Measurements from ENCODE around the gene KLHL10.
"Not testable (repeated sequence)": the region's sequence is repeated elsewhere in the genome, so short reads cannot be mapped to it uniquely, and the experiment has no call there.

KLHL10 gene

GRCh38 chr17:41816637-41817320, 20.8 kb upstream of the KLHL10 start:
- H3K9ac ChIP-seq (ENCODE audit: low read depth, low read length) = no peak overlapping the region
- H3K36me3 ChIP-seq (ENCODE audit: control insufficient read depth, insufficient read depth, low read length) = peaks cover 36% of the 10 kb centered on the region
- no peaks in the 10 kb centered on the region for H3K27me3 ChIP-seq (ENCODE audit: control insufficient read depth, insufficient read depth, low read length)
- no peak overlapping the region for H3K4me3 ChIP-seq (ENCODE audit: low read depth, low read length)
- peaks cover 23% of the 10 kb centered on the region for H3K4me1 ChIP-seq (ENCODE audit: control insufficient read depth, insufficient read depth, low read length)
- no peak overlapping the region for H3K27ac ChIP-seq (ENCODE audit: low read depth, low read length)
- no peaks in the 10 kb centered on the region for H3K9me3 ChIP-seq (ENCODE audit: control insufficient read depth, insufficient read depth, low read length)

- Histone ChIP-seq H3K36me3 (ENCODE audit: control insufficient read depth, insufficient read depth, low read length) (peaks cover 44% of the 10 kb centered on the region), H3K27ac (ENCODE audit: low read depth, low read length) (no peak overlapping the region), H3K4me1 (ENCODE audit: control insufficient read depth, insufficient read depth, low read length) (peaks cover 23% of the 10 kb centered on the region), H3K9me3 (ENCODE audit: control insufficient read depth, insufficient read depth, low read length) (no peaks in the 10 kb centered on the region), H3K9ac (ENCODE audit: low read depth, low read length) (no peak overlapping the region), H3K4me3 (ENCODE audit: low read depth, low read length) (no peak overlapping the region), H3K27me3 (ENCODE audit: control insufficient read depth, insufficient read depth, low read length) (no peaks in the 10 kb centered on the region)
Measured at GRCh38 chr17:41818024-41818423, 19.6 kb upstream of the KLHL10 start.

- Histone ChIP-seq H3K27me3 (ENCODE audit: control insufficient read depth, insufficient read depth, low read length) (no peaks in the 10 kb centered on the region), H3K36me3 (ENCODE audit: control insufficient read depth, insufficient read depth, low read length) (peaks cover 62% of the 10 kb centered on the region), H3K4me1 (ENCODE audit: control insufficient read depth, insufficient read depth, low read length) (peaks cover 11% of the 10 kb centered on the region), H3K4me3 (ENCODE audit: low read depth, low read length) (no peak overlapping the region), H3K9ac (ENCODE audit: low read depth, low read length) (no peak overlapping the region), H3K9me3 (ENCODE audit: control insufficient read depth, insufficient read depth, low read length) (no peaks in the 10 kb centered on the region), H3K27ac (ENCODE audit: low read depth, low read length) (no peak overlapping the region)
Measured at GRCh38 chr17:41821776-41822175, 15.8 kb upstream of the KLHL10 start.

GRCh38 chr17:41822216-41823140, 15.1 kb upstream of the KLHL10 start:
- H3K9me3 ChIP-seq (ENCODE audit: control insufficient read depth, insufficient read depth, low read length) = no peaks in the 10 kb centered on the region
- H3K27ac ChIP-seq (ENCODE audit: low read depth, low read length) = no peak overlapping the region
- peaks cover 66% of the 10 kb centered on the region for H3K36me3 ChIP-seq (ENCODE audit: control insufficient read depth, insufficient read depth, low read length)
- H3K27me3 ChIP-seq (ENCODE audit: control insufficient read depth, insufficient read depth, low read length) = no peaks in the 10 kb centered on the region
- H3K4me3 ChIP-seq (ENCODE audit: low read depth, low read length) = no peak overlapping the region
- H3K4me1 ChIP-seq (ENCODE audit: control insufficient read depth, insufficient read depth, low read length) = peaks cover 11% of the 10 kb centered on the region
- no peak overlapping the region for H3K9ac ChIP-seq (ENCODE audit: low read depth, low read length)

- no peak overlapping the region for H3K27ac ChIP-seq (ENCODE audit: low read depth, low read length)
Measured at GRCh38 chr17:41823141-41823524, 14.5 kb upstream of the KLHL10 start.

GRCh38 chr17:41823580-41823979, 14.0 kb upstream of the KLHL10 start:
- H3K9ac ChIP-seq (ENCODE audit: low read depth, low read length) = no peak overlapping the region
- H3K27ac ChIP-seq (ENCODE audit: low read depth, low read length) = no peak overlapping the region
- H3K9me3 ChIP-seq (ENCODE audit: control insufficient read depth, insufficient read depth, low read length) = no peaks in the 10 kb centered on the region
- H3K4me1 ChIP-seq (ENCODE audit: control insufficient read depth, insufficient read depth, low read length) = peaks cover 11% of the 10 kb centered on the region
- H3K27me3 ChIP-seq (ENCODE audit: control insufficient read depth, insufficient read depth, low read length) = no peaks in the 10 kb centered on the region
- no peak overlapping the region for H3K4me3 ChIP-seq (ENCODE audit: low read depth, low read length)
- peaks cover 70% of the 10 kb centered on the region for H3K36me3 ChIP-seq (ENCODE audit: control insufficient read depth, insufficient read depth, low read length)

More at GRCh38 chr17:41823141-41823524, 14.5 kb upstream of the KLHL10 start:
- Histone ChIP-seq H3K27me3 (ENCODE audit: control insufficient read depth, insufficient read depth, low read length) (no peaks in the 10 kb centered on the region), H3K9ac (ENCODE audit: low read depth, low read length) (no peak overlapping the region), H3K4me1 (ENCODE audit: control insufficient read depth, insufficient read depth, low read length) (peaks cover 11% of the 10 kb centered on the region), H3K9me3 (ENCODE audit: control insufficient read depth, insufficient read depth, low read length) (no peaks in the 10 kb centered on the region), H3K4me3 (ENCODE audit: low read depth, low read length) (no peak overlapping the region), H3K36me3 (ENCODE audit: control insufficient read depth, insufficient read depth, low read length) (peaks cover 70% of the 10 kb centered on the region)

- H3K9ac ChIP-seq (ENCODE audit: low read depth, low read length) = no peak overlapping the region
- no peaks in the 10 kb centered on the region for H3K27me3 ChIP-seq (ENCODE audit: control insufficient read depth, insufficient read depth, low read length)
- H3K27ac ChIP-seq (ENCODE audit: low read depth, low read length) = no peak overlapping the region
- H3K36me3 ChIP-seq (ENCODE audit: control insufficient read depth, insufficient read depth, low read length) = peaks cover 73% of the 10 kb centered on the region
- no peaks in the 10 kb centered on the region for H3K9me3 ChIP-seq (ENCODE audit: control insufficient read depth, insufficient read depth, low read length)
- H3K4me3 ChIP-seq (ENCODE audit: low read depth, low read length) = no peak overlapping the region
- H3K4me1 ChIP-seq (ENCODE audit: control insufficient read depth, insufficient read depth, low read length) = peaks cover 9% of the 10 kb centered on the region
Measured at GRCh38 chr17:41824086-41824485, 13.5 kb upstream of the KLHL10 start.

GRCh38 chr17:41825175-41825845, 12.3 kb upstream of the KLHL10 start:
- Histone ChIP-seq H3K4me3 (ENCODE audit: low read depth, low read length) (no peak overlapping the region), H3K36me3 (ENCODE audit: control insufficient read depth, insufficient read depth, low read length) (peaks cover 72% of the 10 kb centered on the region), H3K9me3 (ENCODE audit: control insufficient read depth, insufficient read depth, low read length) (no peaks in the 10 kb centered on the region), H3K9ac (ENCODE audit: low read depth, low read length) (no peak overlapping the region), H3K27ac (ENCODE audit: low read depth, low read length) (no peak overlapping the region), H3K4me1 (ENCODE audit: control insufficient read depth, insufficient read depth, low read length) (no peaks in the 10 kb centered on the region), H3K27me3 (ENCODE audit: control insufficient read depth, insufficient read depth, low read length) (no peaks in the 10 kb centered on the region)

GRCh38 chr17:41829961-41830360, 7.7 kb upstream of the KLHL10 start:
- not testable (repeated sequence) for H3K27me3 ChIP-seq (ENCODE audit: control insufficient read depth, insufficient read depth, low read length); H3K27ac ChIP-seq (ENCODE audit: low read depth, low read length); H3K4me3 ChIP-seq (ENCODE audit: low read depth, low read length); H3K4me1 ChIP-seq (ENCODE audit: control insufficient read depth, insufficient read depth, low read length); H3K9me3 ChIP-seq (ENCODE audit: control insufficient read depth, insufficient read depth, low read length); H3K9ac ChIP-seq (ENCODE audit: low read depth, low read length)
- peaks cover 75% of the 10 kb centered on the region for H3K36me3 ChIP-seq (ENCODE audit: control insufficient read depth, insufficient read depth, low read length)

- Histone ChIP-seq H3K36me3 (ENCODE audit: control insufficient read depth, insufficient read depth, low read length) (peaks cover 31% of the 10 kb centered on the region), H3K9me3 (ENCODE audit: control insufficient read depth, insufficient read depth, low read length) (no peaks in the 10 kb centered on the region), H3K27ac (ENCODE audit: low read depth, low read length) (no peak overlapping the region), H3K27me3 (ENCODE audit: control insufficient read depth, insufficient read depth, low read length) (peaks cover 7% of the 10 kb centered on the region), H3K9ac (ENCODE audit: low read depth, low read length) (peak overlapping the region; percentile 61; the same call in 1 of the 2 replicates), H3K4me3 (ENCODE audit: low read depth, low read length) (peak overlapping the region; percentile 83), H3K4me1 (ENCODE audit: control insufficient read depth, insufficient read depth, low read length) (peaks cover 6% of the 10 kb centered on the region; the same call in 1 of the 2 replicates)
Measured at GRCh38 chr17:41835214-41835799, 2.3 kb upstream of the KLHL10 start.
